K562 (cell line): ENCODE data around the gene PLEKHF1. TPM values are rescaled to one million over a fixed set of nuclear protein-coding genes. Genes with fewer than 3 reads are reported as not detected.

Experiments used
- ARID1B ChIP-seq: fragments of 450-650 bp; IDR thresholded peaks from 2 replicates; pipeline ENCODE4 v1.6.1; 2016; ENCODE audit warnings: antibody characterized with exemption, mild to moderate bottlenecking, inconsistent platforms
- GABPB1 ChIP-seq: sonication (generic); formaldehyde crosslinking; IDR thresholded peaks from 2 replicates; pipeline ENCODE4 v1.8.0; 2022; ENCODE audit warnings: mild to moderate bottlenecking, missing genetic modification reagents
- GTF2E2 ChIP-seq: fragments of 200-800 bp; sonication (Bioruptor generic); IDR thresholded peaks from 2 replicates; pipeline ENCODE4 v1.6.1; 2016; ENCODE audit warnings: missing genetic modification characterization, missing compliant biosample characterization
- GTF2F1 ChIP-seq: IDR thresholded peaks from 2 replicates; pipeline ENCODE4 v1.6.1; 2011; ENCODE audit warnings: low read depth, low read length, improper control_type of control experiment
- HNRNPL ChIP-seq: fragments of 200-400 bp; formaldehyde crosslinking; IDR thresholded peaks from 2 replicates; pipeline ENCODE4 v1.6.1; 2017; ENCODE audit warnings: low read depth, mild to moderate bottlenecking, low read length
- KAT7 ChIP-seq: sonication (generic); formaldehyde crosslinking; IDR thresholded peaks from 2 replicates; pipeline ENCODE4 v1.8.0; 2022; ENCODE audit warnings: missing genetic modification reagents, mild to moderate bottlenecking, borderline replicate concordance
- NELFE ChIP-seq: IDR thresholded peaks from 2 replicates; pipeline ENCODE4 v1.6.1; 2011; ENCODE audit warnings: mild to moderate bottlenecking; ENCODE audit not compliant: insufficient read depth, insufficient read length
- RFX1 ChIP-seq: fragments of 450-650 bp; IDR thresholded peaks from 2 replicates; pipeline ENCODE4 v1.6.1; 2016; ENCODE audit warnings: mild to moderate bottlenecking, moderate library complexity
- SOX6 ChIP-seq: fragments of 450-650 bp; IDR thresholded peaks from 2 replicates; pipeline ENCODE4 v1.6.1; 2014; ENCODE audit warnings: mild to moderate bottlenecking
- STAT5B ChIP-seq: fragments of 250-450 bp; sonication (Bioruptor Pico); IDR thresholded peaks from 2 replicates; pipeline ENCODE4 v1.8.0; 2021; ENCODE audit warnings: mild to moderate bottlenecking, inconsistent platforms
- TFAM ChIP-seq: fragments of 250-450 bp; sonication (Bioruptor Pico); conservative IDR thresholded peaks from 2 replicates; pipeline ENCODE4 v1.5.0; 2021; ENCODE audit warnings: mild to moderate bottlenecking, moderate library complexity
- XRCC3 ChIP-seq: fragments of 450-650 bp; IDR thresholded peaks from 2 replicates; pipeline ENCODE4 v1.6.1; 2017; ENCODE audit warnings: mild to moderate bottlenecking, moderate library complexity
- ZNF133 ChIP-seq: fragments of 250-450 bp; sonication (Bioruptor Pico); IDR thresholded peaks from 2 replicates; pipeline ENCODE4 v1.4.0; 2020; ENCODE audit warnings: mild to moderate bottlenecking
- ZNF184 ChIP-seq: sonication (generic); formaldehyde crosslinking; IDR thresholded peaks from 2 replicates; pipeline ENCODE4 v1.5.0; 2020; ENCODE audit warnings: missing genetic modification reagents
- ZNF408 ChIP-seq: fragments of 250-450 bp; sonication (Bioruptor Pico); IDR thresholded peaks from 2 replicates; pipeline ENCODE4 v1.4.0; 2020; ENCODE audit warnings: low read depth, mild to moderate bottlenecking, moderate library complexity
- ZNF444 ChIP-seq: fragments of 250-450 bp; sonication (Bioruptor Pico); IDR thresholded peaks from 2 replicates; pipeline ENCODE4 v1.4.0; 2020; ENCODE audit warnings: mild to moderate bottlenecking, moderate library complexity
- polyA plus RNA-seq, 8 experiments: library from polyadenylated mRNA; depleted of rRNA in 4 of 8; stranded (reverse) in 5 of 8; unstranded in 3 of 8; fragments of >200 nt; fragmentation: Nextera tagmentation in 2 of 8; fragmentation: Illumina TruSeq in 1 of 8; extraction: Ambion mirVana in 2 of 8; extraction: Trizol in 1 of 8; gene quantifications; 2 replicates each; pipeline versions ENCODE4 v1.2.1 to v1.2.3, GENCODE V29; 2011 to 2014; ENCODE audit warnings: inconsistent platforms in 1 of 8, missing spikeins in 1 of 8
- total RNA-seq, 7 experiments: library from RNA; depleted of rRNA in 6 of 7; stranded (reverse); fragments of >200 nt in 6 of 7; fragmentation: Illumina TruSeq in 2 of 7; extraction: Trizol in 2 of 7; gene quantifications; 2 replicates each; pipeline versions ENCODE4 v1.2.1 to v1.2.3, GENCODE V29; 2011 to 2021; ENCODE audit warnings: low replicate concordance in 1 of 7
- TF ChIP-seq, protein P1 (sequence below): fragments of 450-650 bp; IDR thresholded peaks from 2 replicates; pipeline ENCODE4 v1.6.1; 2016
- TF ChIP-seq, protein P2 (sequence below): fragments of 250-450 bp; sonication (Bioruptor Pico); IDR thresholded peaks from 2 replicates; pipeline ENCODE4 v1.5.0; 2021
- TF ChIP-seq, protein P3 (sequence below), 2 experiments: fragments of 250-450 bp in 1 of 2; fragments of 450-650 bp in 1 of 2; sonication (Bioruptor Pico) in 1 of 2; IDR thresholded peaks; 2 replicates each; pipeline versions ENCODE4 v1.6.1 to v1.8.0; 2016 to 2021; ENCODE audit warnings: mild to moderate bottlenecking in 2 of 2, moderate library complexity in 2 of 2, missing compliant biosample characterization in 1 of 2, missing genetic modification characterization in 1 of 2
- TF ChIP-seq, protein P4 (sequence below): sonication (generic); formaldehyde crosslinking; IDR thresholded peaks from 2 replicates; pipeline ENCODE4 v1.8.0; 2022; ENCODE audit warnings: missing genetic modification reagents, mild to moderate bottlenecking, moderate library complexity, borderline replicate concordance
- TF ChIP-seq, protein P5 (sequence below): sonication (generic); formaldehyde crosslinking; IDR thresholded peaks from 2 replicates; pipeline ENCODE4 v1.8.1; 2023; ENCODE audit warnings: mild to moderate bottlenecking, missing genetic modification reagents

PLEKHF1 gene
- total and polyA plus RNA-seq, 9 of the 15 experiments (the other 6 are each of a cell fraction or from before 2014, with no cell fraction given): 0.07 to 13.4 (median 3.9) TPM; not detected in 1

DNA sequence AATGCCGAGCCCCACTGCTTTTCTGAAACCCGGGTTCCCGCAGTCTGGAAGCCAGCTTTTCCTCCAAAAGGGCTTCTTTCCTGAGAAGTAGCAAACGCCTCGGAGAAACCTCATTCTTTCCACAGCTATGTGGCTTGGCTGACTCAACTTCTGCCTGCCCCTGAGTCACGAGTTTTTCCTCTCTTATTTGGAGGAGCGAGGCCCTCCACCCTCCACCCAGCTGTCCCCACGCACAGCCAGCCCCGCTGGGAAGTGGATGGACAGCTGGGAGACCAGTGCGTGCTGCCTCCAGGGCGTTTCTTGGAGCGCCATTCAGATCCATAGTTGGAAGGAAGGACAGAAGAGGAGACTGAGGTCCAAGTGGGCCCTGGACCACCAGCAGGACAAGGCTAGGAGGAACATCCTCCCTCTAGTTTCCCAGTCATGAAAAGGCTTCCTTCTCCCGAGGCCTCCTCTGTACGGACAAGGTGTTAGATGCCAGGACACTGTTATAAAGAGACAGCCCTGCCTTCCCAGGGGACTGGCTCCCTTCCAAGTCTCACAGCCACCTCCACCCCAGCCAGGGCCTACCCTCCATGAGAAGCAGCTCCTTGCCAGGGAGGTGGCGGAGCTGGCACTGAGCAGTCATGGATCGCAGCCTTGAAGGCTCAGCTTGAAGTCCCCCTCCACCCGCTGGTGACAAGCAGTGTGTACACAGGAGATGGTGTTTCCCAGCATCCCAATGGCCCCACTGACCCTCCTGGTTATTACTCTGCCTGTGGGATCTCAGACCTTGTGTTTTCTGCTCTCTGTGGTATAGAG lies 2.5 kb upstream of the PLEKHF1 start (continued):
- TF ChIP-seq ZNF444: no peak
- TF ChIP-seq GTF2E2: no peak
- TF ChIP-seq KAT7: no peak
- no peak for TF ChIP-seq HNRNPL
- TF ChIP-seq GABPB1: no peak
- no peak for TF ChIP-seq XRCC3
- no peak for TF ChIP-seq SOX6
- no peak for TF ChIP-seq NELFE
- TF ChIP-seq, protein P1, sequence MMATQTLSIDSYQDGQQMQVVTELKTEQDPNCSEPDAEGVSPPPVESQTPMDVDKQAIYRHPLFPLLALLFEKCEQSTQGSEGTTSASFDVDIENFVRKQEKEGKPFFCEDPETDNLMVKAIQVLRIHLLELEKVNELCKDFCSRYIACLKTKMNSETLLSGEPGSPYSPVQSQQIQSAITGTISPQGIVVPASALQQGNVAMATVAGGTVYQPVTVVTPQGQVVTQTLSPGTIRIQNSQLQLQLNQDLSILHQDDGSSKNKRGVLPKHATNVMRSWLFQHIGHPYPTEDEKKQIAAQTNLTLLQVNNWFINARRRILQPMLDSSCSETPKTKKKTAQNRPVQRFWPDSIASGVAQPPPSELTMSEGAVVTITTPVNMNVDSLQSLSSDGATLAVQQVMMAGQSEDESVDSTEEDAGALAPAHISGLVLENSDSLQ: 0 out of 2 replicates have a peak, but pooled peaks have one; percentile 3
- TF ChIP-seq ZNF408 (CRISPR knock-in tag): no peak
- TF ChIP-seq RFX1: no peak
- TF ChIP-seq, protein P2, sequence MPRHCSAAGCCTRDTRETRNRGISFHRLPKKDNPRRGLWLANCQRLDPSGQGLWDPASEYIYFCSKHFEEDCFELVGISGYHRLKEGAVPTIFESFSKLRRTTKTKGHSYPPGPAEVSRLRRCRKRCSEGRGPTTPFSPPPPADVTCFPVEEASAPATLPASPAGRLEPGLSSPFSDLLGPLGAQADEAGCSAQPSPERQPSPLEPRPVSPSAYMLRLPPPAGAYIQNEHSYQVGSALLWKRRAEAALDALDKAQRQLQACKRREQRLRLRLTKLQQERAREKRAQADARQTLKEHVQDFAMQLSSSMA (CRISPR knock-in tag): no peak
- no peak for TF ChIP-seq TFAM (CRISPR knock-in tag)
- no peak for TF ChIP-seq STAT5B (CRISPR knock-in tag)
- no peak for TF ChIP-seq ZNF184 (CRISPR knock-in tag)
- TF ChIP-seq, protein P3, sequence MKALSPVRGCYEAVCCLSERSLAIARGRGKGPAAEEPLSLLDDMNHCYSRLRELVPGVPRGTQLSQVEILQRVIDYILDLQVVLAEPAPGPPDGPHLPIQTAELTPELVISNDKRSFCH (CRISPR knock-in tag; IDR thresholded peaks at IDR 0.05): no peak
- TF ChIP-seq, protein P3 (tag; IDR thresholded peaks at IDR 0.05): 0 out of 2 replicates have a peak, but pooled peaks have one; percentile 56
- peak; percentile 69; the same call in 1 of the 2 replicates for TF ChIP-seq ARID1B
- TF ChIP-seq, protein P4, sequence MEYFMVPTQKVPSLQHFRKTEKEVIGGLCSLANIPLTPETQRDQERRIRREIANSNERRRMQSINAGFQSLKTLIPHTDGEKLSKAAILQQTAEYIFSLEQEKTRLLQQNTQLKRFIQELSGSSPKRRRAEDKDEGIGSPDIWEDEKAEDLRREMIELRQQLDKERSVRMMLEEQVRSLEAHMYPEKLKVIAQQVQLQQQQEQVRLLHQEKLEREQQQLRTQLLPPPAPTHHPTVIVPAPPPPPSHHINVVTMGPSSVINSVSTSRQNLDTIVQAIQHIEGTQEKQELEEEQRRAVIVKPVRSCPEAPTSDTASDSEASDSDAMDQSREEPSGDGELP (CRISPR knock-in tag): peak; percentile 85
- TF ChIP-seq, protein P5, sequence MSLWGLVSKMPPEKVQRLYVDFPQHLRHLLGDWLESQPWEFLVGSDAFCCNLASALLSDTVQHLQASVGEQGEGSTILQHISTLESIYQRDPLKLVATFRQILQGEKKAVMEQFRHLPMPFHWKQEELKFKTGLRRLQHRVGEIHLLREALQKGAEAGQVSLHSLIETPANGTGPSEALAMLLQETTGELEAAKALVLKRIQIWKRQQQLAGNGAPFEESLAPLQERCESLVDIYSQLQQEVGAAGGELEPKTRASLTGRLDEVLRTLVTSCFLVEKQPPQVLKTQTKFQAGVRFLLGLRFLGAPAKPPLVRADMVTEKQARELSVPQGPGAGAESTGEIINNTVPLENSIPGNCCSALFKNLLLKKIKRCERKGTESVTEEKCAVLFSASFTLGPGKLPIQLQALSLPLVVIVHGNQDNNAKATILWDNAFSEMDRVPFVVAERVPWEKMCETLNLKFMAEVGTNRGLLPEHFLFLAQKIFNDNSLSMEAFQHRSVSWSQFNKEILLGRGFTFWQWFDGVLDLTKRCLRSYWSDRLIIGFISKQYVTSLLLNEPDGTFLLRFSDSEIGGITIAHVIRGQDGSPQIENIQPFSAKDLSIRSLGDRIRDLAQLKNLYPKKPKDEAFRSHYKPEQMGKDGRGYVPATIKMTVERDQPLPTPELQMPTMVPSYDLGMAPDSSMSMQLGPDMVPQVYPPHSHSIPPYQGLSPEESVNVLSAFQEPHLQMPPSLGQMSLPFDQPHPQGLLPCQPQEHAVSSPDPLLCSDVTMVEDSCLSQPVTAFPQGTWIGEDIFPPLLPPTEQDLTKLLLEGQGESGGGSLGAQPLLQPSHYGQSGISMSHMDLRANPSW (CRISPR knock-in tag): no peak
- no peak for TF ChIP-seq ZNF133 (CRISPR knock-in tag)
- no peak for TF ChIP-seq GTF2F1
